K562 (cell line): ENCODE data around the gene KIF6. TPM values are rescaled to one million over a fixed set of nuclear protein-coding genes. Genes with fewer than 3 reads are reported as not detected.

Source experiments
- ATAC-seq: fragments of 200-7000 bp; cut with Tn5 transposase; 3 replicates; pipeline ENCODE4 v1.9.1; 2020; ENCODE audit warnings: moderate library complexity
- BruUV-seq: library from RNA; stranded (reverse); fragments of 400-500 nt; replicated peaks from 2 replicates; lab custom pipeline; 2021; lab: Mats Ljungman, UMichigan
- CTCF ChIA-PET: fragments of 300-600 bp; formaldehyde crosslinking; extraction: SDS; loops from one replicate; lab custom pipeline; 2021; ENCODE audit warnings: low intra/inter-chr PET ratio; lab: Yijun Ruan, JAX
- POLR2A ChIA-PET: fragments of 300-600, 350-650 bp; sonication (Branson Sonifier 250); formaldehyde crosslinking; extraction: SDS; loops from one replicate; lab custom pipeline; 2021; ENCODE audit warnings: antibody characterized with exemption, inconsistent platforms; lab: Yijun Ruan, JAX
- DNase-seq, 4 experiments: peaks; one replicate each; pipeline versions ENCODE4 v3.0.0 to v3.0.0-alpha.2; 2011 to 2018; ENCODE audit warnings: low spot score in 3 of 4, mixed read lengths in 3 of 4; ENCODE audit errors: extremely low read depth in 1 of 4
- FAIRE-seq: peaks from 2 replicates; lab custom pipeline; 2011; peaks lifted over from hg19 to GRCh38; lab: Jason Lieb, UNC
- H2AFZ ChIP-seq: 2 replicates; pipeline ENCODE4 v1.6.0; 2011; ENCODE audit warnings: low read depth, low read length, control low read depth, inconsistent platforms
- H3K27ac ChIP-seq: fragments of 200-600 bp; 3 replicates; pipeline ENCODE4 v1.8.0; 2011; ENCODE audit warnings: low read depth, mild to moderate bottlenecking, control low read depth, inconsistent platforms, low read length, moderate library complexity, mixed read lengths; ENCODE audit errors: extremely low read depth
- H3K27me3 ChIP-seq, 2 experiments: fragments of 300-600 bp in 1 of 2; 2 replicates in 1 of 2; 3 replicates in 1 of 2; pipeline versions ENCODE4 v1.6.0 to v1.8.0; 2011; ENCODE audit warnings: inconsistent platforms in 2 of 2, low read length in 2 of 2, mild to moderate bottlenecking in 1 of 2, mixed read lengths in 1 of 2, moderate library complexity in 1 of 2; ENCODE audit not compliant: control insufficient read depth in 2 of 2, insufficient read depth in 2 of 2
- H3K36me3 ChIP-seq: fragments of 300-600 bp; 3 replicates; pipeline ENCODE4 v1.8.0; 2011; ENCODE audit warnings: mild to moderate bottlenecking, low read length, inconsistent platforms; ENCODE audit not compliant: control insufficient read depth, insufficient read depth
- H3K4me1 ChIP-seq, 2 experiments: fragments of 200-600 bp in 1 of 2; replicated peaks in 1 of 2; 2 replicates in 1 of 2; 3 replicates in 1 of 2; pipeline versions ENCODE4 v1.5.1 to v1.8.0; 2011; ENCODE audit warnings: inconsistent platforms in 2 of 2, low read length in 2 of 2, mild to moderate bottlenecking in 1 of 2, mixed read lengths in 1 of 2, moderate library complexity in 1 of 2; ENCODE audit not compliant: control insufficient read depth in 2 of 2, insufficient read depth in 2 of 2
- H3K4me2 ChIP-seq: 2 replicates; pipeline ENCODE4 v1.6.1; 2011; ENCODE audit warnings: low read length, control low read depth, inconsistent platforms, mixed read lengths; ENCODE audit not compliant: insufficient read depth
- H3K4me3 ChIP-seq: fragments of 200-600 bp; sonication (generic), shearing (Covaris generic); 2 replicates; pipeline ENCODE4 v1.5.1; 2016; ENCODE audit warnings: control low read depth, inconsistent platforms
- H3K79me2 ChIP-seq: fragments of 200-600 bp; 3 replicates; pipeline ENCODE4 v1.8.0; 2011; ENCODE audit warnings: low read length, inconsistent platforms; ENCODE audit not compliant: control insufficient read depth, insufficient read depth
- H3K9ac ChIP-seq, 2 experiments: 2 replicates each; pipeline versions ENCODE4 v1.6.0 to v1.6.1; 2011; ENCODE audit warnings: low read depth in 2 of 2, low read length in 2 of 2, control low read depth in 1 of 2, inconsistent platforms in 1 of 2, mild to moderate bottlenecking in 1 of 2, mixed read lengths in 1 of 2; ENCODE audit not compliant: insufficient read depth in 1 of 2
- H3K9me1 ChIP-seq: one replicate; pipeline ENCODE4 v1.6.0; 2011; ENCODE audit warnings: inconsistent platforms, mild to moderate bottlenecking, low read length, moderate library complexity; ENCODE audit not compliant: control insufficient read depth, insufficient read depth
- H3K9me3 ChIP-seq: replicated peaks from 2 replicates; pipeline ENCODE4 v1.5.1; 2011; ENCODE audit warnings: low read depth, low read length, inconsistent platforms; ENCODE audit not compliant: control insufficient read depth, insufficient read depth
- H4K20me1 ChIP-seq: replicated peaks from 2 replicates; pipeline ENCODE4 v1.6.1; 2011; ENCODE audit warnings: low read length, inconsistent platforms, mixed read lengths; ENCODE audit not compliant: control insufficient read depth, insufficient read depth
- BMI1 ChIP-seq: fragments of 150-350 bp; IDR thresholded peaks from 2 replicates; pipeline ENCODE4 v1.6.1; 2014; ENCODE audit warnings: low read length
- HDAC8 ChIP-seq: fragments of 450-650 bp; IDR thresholded peaks from 2 replicates; pipeline ENCODE4 v1.6.1; 2016; ENCODE audit warnings: mild to moderate bottlenecking, missing genetic modification characterization, moderate library complexity, missing compliant biosample characterization
- KLF1 ChIP-seq: fragments of 450-650 bp; IDR thresholded peaks from 2 replicates; pipeline ENCODE4 v1.6.1; 2016; ENCODE audit warnings: missing genetic modification characterization, missing compliant biosample characterization
- PHF21A ChIP-seq: fragments of 450-650 bp; IDR thresholded peaks from 2 replicates; pipeline ENCODE4 v1.6.1; 2017; ENCODE audit warnings: low read depth, borderline replicate concordance
- WGBS: fragments of 100-300 bp; shearing (Covaris generic); methylation state at CpG from one replicate; pipeline ENCODE4 v1.1.6; 2016; ENCODE audit warnings: low coverage, mixed read lengths; ENCODE audit not compliant: insufficient coverage; ENCODE audit errors: missing lambda C conversion rate; 5-methylcytosine and 5-hydroxymethylcytosine counted together
- in situ Hi-C: fragments of 300-500 bp; cut with MboI; formaldehyde crosslinking; loops from 4 replicates; pipeline ENCODE4 v1.15.0; 2018; ENCODE audit warnings: inconsistent platforms, mixed read lengths
- intact Hi-C: fragments of 100-400 bp; cut with micrococcal nuclease; formaldehyde crosslinking; loops from 2 replicates; pipeline ENCODE4 v1.14.2; 2022
- polyA plus RNA-seq, 8 experiments: library from polyadenylated mRNA; depleted of rRNA in 4 of 8; stranded (reverse) in 5 of 8; unstranded in 3 of 8; fragments of >200 nt; fragmentation: Nextera tagmentation in 2 of 8; fragmentation: Illumina TruSeq in 1 of 8; extraction: Ambion mirVana in 2 of 8; extraction: Trizol in 1 of 8; gene quantifications; 2 replicates each; pipeline versions ENCODE4 v1.2.1 to v1.2.3, GENCODE V29; 2011 to 2014; ENCODE audit warnings: inconsistent platforms in 1 of 8, missing spikeins in 1 of 8
- total RNA-seq, 7 experiments: library from RNA; depleted of rRNA in 6 of 7; stranded (reverse); fragments of >200 nt in 6 of 7; fragmentation: Illumina TruSeq in 2 of 7; extraction: Trizol in 2 of 7; gene quantifications; 2 replicates each; pipeline versions ENCODE4 v1.2.1 to v1.2.3, GENCODE V29; 2011 to 2021; ENCODE audit warnings: low replicate concordance in 1 of 7

The KIF6 gene
- total and polyA plus RNA-seq, 9 of the 15 experiments (the other 6 are each of a cell fraction or from before 2014, with no cell fraction given), result not detected

GRCh38 chr6:39432330-39433025, 292.7 kb downstream of the KIF6 start:
- Histone ChIP-seq H3K4me1 (no peaks in the 10 kb centered on the region), H3K9me3 (no peaks in the 10 kb centered on the region), H3K27me3 (peaks cover 3 to 15% of the 10 kb centered on the region in 2 experiments; a peak in 3 of 5 replicates), H3K9me1 (no peaks in the 10 kb centered on the region), H3K9ac (no peak overlapping the region), H3K36me3 (no peaks in the 10 kb centered on the region), H4K20me1 (no peaks in the 10 kb centered on the region; the same call in 1 of the 2 replicates), H3K4me3 (no peak overlapping the region), H2AFZ (no peak overlapping the region), H3K4me2 (no peak overlapping the region), H3K79me2 (no peaks in the 10 kb centered on the region), H3K27ac (no peak overlapping the region)
- CTCF ChIA-PET, result no interaction called here
- ATAC-seq (no peak), DNase-seq (no peak), FAIRE-seq (no peak)
- WGBS, result under 1% methylated on average over 11 of the region's 11 CpGs
- TF ChIP-seq PHF21A, result no peak
- POLR2A ChIA-PET, result no interaction called here
- BruUV-seq, result no TSS peak
- in situ Hi-C loops (no loop called here), intact Hi-C loops (no loop called here)

GRCh38 chr6:39430871-39431523, 294.2 kb downstream of the KIF6 start:
- no peaks in the 10 kb centered on the region for H3K9me1 ChIP-seq
- H3K4me1 ChIP-seq, result no peaks in the 10 kb centered on the region
- TF ChIP-seq KLF1 (no peak), HDAC8 (no peak), BMI1 (no peak)
- intact Hi-C loops, result no loop called here
- no peaks in the 10 kb centered on the region for H3K9me3 ChIP-seq
- ChIA-PET CTCF (no interaction called here), POLR2A (no interaction called here)
- WGBS, result 2% methylated on average over 11 of the region's 11 CpGs
- no peaks in the 10 kb centered on the region; the same call in 1 of the 2 replicates for H4K20me1 ChIP-seq
- H3K9ac ChIP-seq, result no peak overlapping the region
- H3K36me3 ChIP-seq, result no peaks in the 10 kb centered on the region
- no peak for FAIRE-seq
- H3K4me3 ChIP-seq, result no peak overlapping the region
- DNase-seq, result no peak
- H3K79me2 ChIP-seq, result no peaks in the 10 kb centered on the region
- peaks cover 3 to 15% of the 10 kb centered on the region in 2 experiments; a peak in 3 of 5 replicates for H3K27me3 ChIP-seq
- no peak overlapping the region for H3K4me2 ChIP-seq
- no TSS peak for BruUV-seq
- ATAC-seq, result peak; percentile 41; the same call in 2 of the 3 replicates
- in situ Hi-C loops, result no loop called here
- no peak overlapping the region for H2AFZ ChIP-seq
- H3K27ac ChIP-seq, result no peak overlapping the region
